GM18519 (cell line): ENCODE data around the gene IL1A.
A peak's percentile ranks its signal among the peaks of the same experiment; 100 is the strongest.

Source experiments
- ATAC-seq: cut with Tn5 transposase; IDR thresholded peaks from one replicate; pipeline ENCODE4 v1.9.1; 2021; ENCODE audit warnings: mild to moderate bottlenecking, moderate library complexity; ENCODE audit not compliant: unreplicated experiment, low FRiP score

Gene IL1A

GRCh38 chr2:112765251-112765650, 19.0 kb downstream of the IL1A start:
- ATAC-seq, result no peak

DNA sequence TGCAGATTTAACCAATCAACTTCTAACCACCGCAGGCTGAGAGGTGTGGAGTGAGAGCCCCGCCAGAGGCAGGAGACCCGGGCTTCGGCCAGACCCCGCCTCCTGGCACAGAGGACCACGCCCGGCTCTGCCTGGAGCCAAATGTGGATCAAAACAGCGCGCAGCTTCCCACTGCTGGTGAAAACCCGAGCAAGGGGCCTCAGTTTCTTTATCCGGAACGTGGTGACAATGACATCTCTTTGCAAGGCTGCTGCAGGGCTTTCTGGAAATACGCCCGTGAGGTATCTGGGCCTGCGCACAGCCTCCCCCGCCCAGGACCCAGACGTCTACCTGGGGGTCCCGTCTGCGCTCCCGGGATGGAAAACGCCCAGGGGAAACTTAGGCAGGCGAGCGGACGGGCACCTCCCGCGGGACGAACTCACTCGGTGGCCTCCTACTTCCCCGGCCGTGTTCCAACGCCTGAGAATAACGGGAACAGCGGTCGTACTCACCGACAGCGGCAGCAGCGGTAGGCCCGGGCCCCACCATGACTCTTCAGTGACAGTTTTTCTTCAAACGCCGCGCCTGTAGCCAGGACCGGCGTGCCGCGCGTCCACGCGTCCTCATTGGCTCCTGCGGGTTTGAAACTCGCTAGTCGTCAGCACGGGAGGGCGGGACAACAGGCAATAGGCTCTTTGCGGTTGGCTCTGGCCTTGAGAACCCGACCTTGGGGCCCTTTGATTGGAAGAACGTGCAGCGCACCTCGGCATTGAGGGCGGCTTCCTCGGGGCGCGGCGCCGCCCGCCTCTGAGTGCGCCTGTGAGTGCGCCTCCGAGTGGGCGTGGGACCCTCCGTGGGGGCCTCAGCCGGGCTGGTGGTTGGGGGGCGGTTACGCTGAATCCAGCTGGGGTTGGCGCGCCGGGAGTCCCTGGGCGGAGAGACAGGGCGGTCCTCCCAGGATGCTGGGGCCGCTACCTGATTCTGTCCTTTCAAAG, 19.9 kb downstream of the IL1A start, which contains the start of gene CKAP2L:
Gene CKAP2L, minus strand, starts transcription at position 539 of the 974 bp plus-strand sequence. Its CDS starts 11 bp downstream, at position 528.
- peak; percentile 96 for ATAC-seq

DNA sequence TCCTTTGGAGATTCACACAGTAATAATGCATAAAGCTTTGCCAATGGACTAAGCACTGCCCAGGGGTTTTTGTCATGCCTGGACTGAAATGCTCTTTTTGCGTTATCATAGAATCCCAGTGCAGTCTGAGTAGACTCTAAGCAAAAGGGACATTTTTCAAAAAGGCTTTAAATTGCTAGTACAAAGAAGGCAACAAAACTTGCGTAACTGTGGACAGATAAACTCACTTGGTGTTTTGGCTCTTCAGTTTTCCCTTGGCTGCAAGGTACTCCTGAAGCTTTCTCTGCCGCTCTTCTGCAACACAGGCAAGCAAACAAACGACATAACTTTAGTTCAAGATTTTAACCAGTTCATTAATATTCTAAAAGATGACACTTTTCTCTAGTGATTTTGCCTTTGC, 22.0 kb downstream of the IL1A start:
- no peak for ATAC-seq

DNA sequence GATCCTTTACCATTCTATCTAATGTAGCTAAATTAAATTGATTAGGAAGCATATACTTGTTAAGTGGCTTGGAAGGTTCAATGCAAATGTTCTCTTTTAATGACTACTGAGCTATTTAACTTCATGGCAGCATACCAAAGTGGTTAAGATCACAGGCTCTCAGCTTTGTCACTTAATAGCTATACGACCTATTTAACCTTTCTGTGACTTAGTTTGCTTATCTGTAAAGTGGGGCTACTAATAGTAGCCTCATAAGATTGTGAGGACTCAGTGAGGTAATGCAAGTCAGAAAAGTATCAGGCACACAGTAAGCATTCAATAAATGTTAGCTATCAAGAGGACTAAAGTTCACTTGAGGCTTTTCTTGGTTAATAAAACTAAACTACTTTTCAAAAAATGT, 24.1 kb downstream of the IL1A start:
- no peak for ATAC-seq

- no peak for ATAC-seq
Measured at GRCh38 chr2:112758711-112759110, 25.6 kb downstream of the IL1A start.

DNA sequence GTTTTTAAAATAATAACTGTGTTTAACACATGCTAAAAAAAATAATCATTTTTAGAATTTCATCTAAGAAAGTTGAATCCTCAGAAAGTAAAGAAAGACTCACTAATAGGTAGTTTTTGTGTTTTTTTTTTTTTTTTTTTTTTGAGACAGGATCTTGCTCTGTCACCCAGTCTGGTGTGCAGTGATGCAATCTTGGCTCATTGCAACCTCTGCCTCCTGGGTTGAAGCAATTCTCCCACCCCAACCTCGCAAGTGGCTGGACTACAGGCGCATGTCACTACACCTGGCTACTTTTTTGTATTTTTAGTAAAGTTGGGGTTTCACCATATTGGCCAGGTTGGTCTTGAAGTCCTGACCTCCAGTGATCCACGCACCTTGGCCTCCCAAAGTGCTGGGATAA, 27.0 kb downstream of the IL1A start:
- ATAC-seq, result no peak

- ATAC-seq, result no peak
Measured at GRCh38 chr2:112756207-112756606, 28.1 kb downstream of the IL1A start.

GRCh38 chr2:112755444-112755843, 28.8 kb downstream of the IL1A start:
- ATAC-seq, result no peak

- ATAC-seq, result no peak
Measured at GRCh38 chr2:112754564-112754963, 29.7 kb downstream of the IL1A start.

DNA sequence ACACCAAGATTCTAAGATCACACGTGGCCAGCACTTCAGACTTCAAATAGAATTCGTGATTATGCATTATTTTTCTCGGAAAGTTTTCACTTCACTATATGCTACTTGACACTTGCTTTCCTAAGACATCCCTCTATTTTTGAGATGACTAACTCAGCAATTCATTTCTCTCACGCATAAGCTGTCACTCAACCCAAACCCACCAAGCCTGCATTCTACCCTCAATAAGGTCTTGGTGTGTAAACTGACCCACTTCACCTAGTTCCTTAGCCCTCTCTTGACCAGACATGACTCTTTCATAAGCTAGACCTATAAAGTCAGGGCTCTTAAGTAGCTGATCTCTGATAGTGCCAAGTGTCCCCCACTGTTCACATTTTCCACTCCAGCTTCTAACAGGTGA, 31.6 kb downstream of the IL1A start:
- ATAC-seq, result no peak

DNA sequence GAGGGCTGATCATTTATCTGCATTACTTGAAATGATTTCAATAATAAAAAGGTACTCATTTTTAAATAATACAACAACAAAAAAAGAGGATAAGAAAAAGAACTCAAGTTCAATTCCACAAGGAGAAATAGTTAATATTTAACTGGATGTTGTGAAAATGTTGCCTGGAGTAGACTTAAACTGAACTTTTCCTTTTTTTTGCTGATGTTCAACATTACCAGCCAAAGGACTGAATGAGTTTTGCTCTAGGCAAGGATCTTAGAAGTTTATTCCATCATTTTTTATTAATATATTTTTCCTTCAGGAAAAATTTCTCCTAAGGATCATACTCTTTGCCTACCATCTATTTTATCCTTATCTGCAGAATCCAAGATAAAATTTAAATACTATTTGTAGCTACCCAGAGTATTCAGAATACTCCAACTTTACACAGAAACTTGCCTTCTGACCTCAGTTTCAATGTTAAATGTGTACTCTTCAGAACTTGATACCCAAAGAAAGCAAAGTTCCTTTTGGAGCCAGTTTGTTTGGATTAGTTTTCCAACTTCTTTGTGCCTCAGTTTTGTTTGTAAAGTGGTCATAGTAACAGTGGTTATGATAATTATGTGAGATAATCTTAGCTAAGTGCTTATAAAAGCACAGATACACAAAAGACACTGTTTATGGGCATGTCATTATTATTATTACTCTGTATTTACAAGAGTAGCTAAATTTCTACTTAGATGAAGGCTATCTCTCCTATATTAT, 32.7 kb downstream of the IL1A start:
- no peak for ATAC-seq

- no peak for ATAC-seq
Measured at GRCh38 chr2:112750560-112750843, 33.8 kb downstream of the IL1A start.

DNA sequence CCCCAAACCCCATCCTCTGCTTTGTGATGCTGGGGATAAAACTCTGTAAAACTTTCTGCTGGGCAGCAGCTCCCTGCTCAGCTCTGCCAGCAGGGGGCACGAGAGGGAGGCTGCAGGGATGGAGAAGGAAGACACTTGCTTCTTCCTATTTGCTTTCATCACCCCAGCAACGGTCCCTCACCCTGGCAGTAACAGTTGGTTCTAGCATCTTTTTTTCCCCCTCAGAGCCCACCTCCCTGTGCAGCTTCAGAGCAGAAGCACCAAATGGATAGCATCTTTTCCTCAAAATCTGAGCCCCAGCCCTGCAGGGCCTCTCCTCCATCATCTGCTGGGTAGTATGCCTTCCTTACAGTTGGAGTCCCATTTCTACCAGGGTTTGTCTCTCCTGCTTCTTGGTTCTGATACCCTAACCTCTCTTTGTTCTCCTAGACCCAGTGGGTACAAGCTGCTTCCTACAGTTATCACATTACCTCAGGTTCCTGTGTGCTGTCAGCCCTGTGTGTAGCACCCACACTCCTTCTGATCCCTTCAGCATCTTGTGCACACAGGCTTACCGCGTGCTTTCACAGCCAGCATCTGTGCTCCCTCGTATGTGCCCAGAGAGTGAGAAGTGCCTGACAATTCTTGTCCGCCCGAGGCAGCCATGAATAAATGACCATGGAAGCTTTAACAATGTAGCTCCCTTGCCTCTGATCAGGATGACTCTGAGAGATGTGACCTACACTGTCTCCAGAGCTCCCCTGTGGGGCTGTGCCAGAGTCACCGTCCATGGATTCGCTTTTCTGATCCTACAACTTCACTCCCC, 34.3 kb downstream of the IL1A start:
- peak; percentile 64 for ATAC-seq

DNA sequence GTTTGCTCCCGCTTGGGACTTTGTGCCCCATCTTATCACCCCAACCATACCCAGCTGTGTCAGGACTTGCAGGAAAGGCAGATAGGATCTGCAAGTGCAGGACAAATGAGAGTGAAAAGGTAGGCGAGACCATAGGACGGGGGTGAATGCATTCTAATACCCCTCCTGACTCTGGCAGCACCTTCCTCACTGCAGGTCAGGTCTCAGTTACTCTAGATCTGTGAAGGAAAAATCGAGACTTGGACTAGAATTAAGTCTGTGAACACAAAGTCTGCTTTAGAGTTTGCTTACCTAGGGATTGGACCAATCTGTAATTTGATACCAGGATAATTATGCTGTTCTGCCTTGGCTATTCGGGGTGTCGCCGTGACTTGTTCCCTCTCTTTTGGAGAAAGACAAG, 43.8 kb downstream of the IL1A start:
- no peak for ATAC-seq

DNA sequence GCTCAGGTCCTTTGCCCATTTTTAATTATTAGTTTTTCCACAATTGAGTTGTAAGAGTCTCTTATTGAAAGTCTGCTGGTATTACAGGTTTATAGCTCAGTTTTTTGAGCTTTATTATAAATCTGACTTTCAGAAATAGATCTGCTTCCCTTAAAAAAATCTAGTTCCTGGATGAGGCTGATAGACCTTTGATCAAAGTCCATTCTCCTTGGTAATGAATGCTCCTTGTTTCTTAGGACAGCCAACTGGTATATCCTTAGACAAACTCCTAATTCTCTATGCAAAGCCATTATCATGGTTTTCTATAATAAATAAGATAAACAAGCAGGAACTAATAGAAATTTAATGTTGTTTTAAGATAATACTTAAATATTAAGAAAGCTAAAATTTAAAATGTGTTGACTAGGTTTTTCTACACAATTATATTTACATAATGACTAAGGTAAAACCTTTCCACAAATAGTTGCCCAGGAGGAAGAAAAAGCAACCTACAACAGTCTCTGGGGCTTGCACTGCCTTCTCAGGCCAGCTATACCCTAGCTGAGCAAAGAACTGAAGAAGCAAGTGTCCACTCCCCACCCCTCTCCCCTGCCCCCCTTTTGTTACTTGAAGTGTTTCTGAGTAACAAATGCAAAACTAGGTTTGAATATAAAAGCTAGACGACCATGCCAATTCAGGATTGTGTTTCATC, 46.6 kb downstream of the IL1A start:
- no peak for ATAC-seq

DNA sequence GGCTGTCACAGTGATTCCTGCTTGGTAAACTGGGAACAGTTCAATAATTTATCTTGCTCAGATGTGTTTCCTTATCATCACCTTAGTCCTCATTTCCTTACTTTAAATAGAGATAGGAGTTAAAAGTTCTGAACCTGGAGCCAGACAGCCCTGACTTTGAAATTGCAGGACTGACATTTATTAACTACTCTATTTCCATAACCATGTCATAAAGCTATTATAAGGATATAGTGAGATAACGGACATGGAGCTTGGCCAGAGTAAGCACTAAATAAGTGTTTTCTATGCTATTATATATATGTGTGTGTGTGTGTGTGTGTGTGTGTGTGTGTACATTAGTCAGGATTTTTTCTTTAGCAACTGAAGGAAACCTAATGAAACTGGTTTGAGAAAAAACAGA, 50.4 kb downstream of the IL1A start:
- no peak for ATAC-seq

DNA sequence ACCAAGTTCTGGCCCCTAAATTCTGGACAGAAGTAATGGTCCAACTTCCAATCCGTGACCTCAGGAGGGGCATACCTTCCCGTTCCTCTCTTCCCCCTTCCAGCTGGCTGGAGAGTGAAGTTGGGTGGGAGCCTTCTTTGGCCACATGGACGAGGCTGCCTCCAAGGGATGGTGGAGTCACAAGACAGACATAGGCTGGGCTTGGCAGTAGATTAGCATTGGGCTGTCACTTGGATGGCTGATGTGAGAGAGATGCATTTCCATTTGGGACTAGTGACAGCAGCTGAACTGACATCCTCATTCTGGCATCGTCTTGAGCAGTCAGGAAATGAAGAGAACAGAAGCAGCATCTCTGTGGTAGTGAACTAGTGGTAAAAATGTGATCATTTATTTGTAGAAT, 50.8 kb downstream of the IL1A start:
- no peak for ATAC-seq

GRCh38 chr2:112731479-112731878, 52.8 kb downstream of the IL1A start:
- ATAC-seq, result no peak

- ATAC-seq, result no peak
Measured at GRCh38 chr2:112730791-112731190, 53.5 kb downstream of the IL1A start.

DNA sequence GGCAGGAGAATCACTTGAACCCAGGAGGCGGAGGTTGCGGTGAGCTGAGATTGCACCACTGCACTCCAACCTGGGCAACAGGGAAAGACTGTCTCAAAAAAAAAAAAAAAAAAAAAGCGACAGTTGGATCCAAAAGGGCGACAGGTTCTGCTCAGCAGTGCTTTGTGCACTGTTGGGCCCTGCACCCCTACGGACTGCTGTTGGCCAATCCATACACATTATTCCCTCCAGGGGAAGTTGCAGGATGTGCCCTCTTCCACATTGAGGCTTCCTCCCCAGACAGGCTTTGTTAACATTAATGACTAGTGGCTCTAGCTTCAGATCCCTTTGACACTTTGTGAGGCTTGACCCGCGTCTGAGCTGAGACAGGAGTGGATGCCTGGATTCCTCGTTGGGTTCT, 54.1 kb downstream of the IL1A start:
- no peak for ATAC-seq
